PC-9 (cell line): ENCODE measurements around the gene ERCC6L2. TPM values are rescaled to one million over a fixed set of nuclear protein-coding genes. Genes with fewer than 3 reads are reported as not detected.

Source experiments
- BruUV-seq: library from RNA; stranded (reverse); fragments of 400-500 nt; replicated peaks from 2 replicates; lab custom pipeline; 2021; lab: Mats Ljungman, UMichigan
- CTCF ChIA-PET: fragments of 300-600 bp; sonication (Branson Sonifier 250); formaldehyde crosslinking; loops from one replicate; lab custom pipeline; 2022; ENCODE audit warnings: antibody characterized with exemption; lab: Charles Lee
- POLR2A ChIA-PET: fragments of 300-600 bp; sonication (Branson Sonifier 250); formaldehyde crosslinking; loops from one replicate; lab custom pipeline; 2022; ENCODE audit warnings: antibody characterized with exemption; ENCODE audit not compliant: unreplicated experiment; lab: Charles Lee
- DNase-seq, 2 experiments: peaks; one replicate each; pipeline versions ENCODE4 v3.0.0 to v3.0.0-alpha.2; 2015 to 2022; ENCODE audit warnings: mixed read lengths in 1 of 2
- H2AFZ ChIP-seq: fragments of 200-600 bp; sonication (generic); 2 replicates; pipeline ENCODE4 v1.8.1; 2017; ENCODE audit warnings: antibody characterized with exemption
- H3F3A ChIP-seq: fragments of 200-600 bp; sonication (generic); 2 replicates; pipeline ENCODE4 v1.8.1; 2017; ENCODE audit warnings: antibody characterized with exemption, mild to moderate bottlenecking, low read depth; ENCODE audit not compliant: insufficient read depth
- H3K27ac ChIP-seq: fragments of 200-600 bp; sonication (generic); 2 replicates; pipeline ENCODE4 v1.6.1; 2016; ENCODE audit warnings: mixed run types
- H3K27me3 ChIP-seq: fragments of 200-600 bp; sonication (generic); 2 replicates; pipeline ENCODE4 v1.6.1; 2016; ENCODE audit warnings: low read depth, mixed run types; ENCODE audit not compliant: insufficient read depth
- H3K36me3 ChIP-seq: fragments of 200-600 bp; sonication (generic); 2 replicates; pipeline ENCODE4 v1.6.1; 2016; ENCODE audit warnings: low read depth, mixed run types
- H3K4me1 ChIP-seq: fragments of 200-600 bp; sonication (generic); replicated peaks from 2 replicates; pipeline ENCODE4 v1.6.1; 2016; ENCODE audit warnings: mixed run types; ENCODE audit not compliant: insufficient read depth
- H3K4me2 ChIP-seq: fragments of 200-600 bp; sonication (generic); 2 replicates; pipeline ENCODE4 v1.6.1; 2017; ENCODE audit warnings: mixed run types
- H3K4me3 ChIP-seq: fragments of 200-600 bp; sonication (generic); 2 replicates; pipeline ENCODE4 v1.6.1; 2016; ENCODE audit warnings: mixed run types
- H3K79me2 ChIP-seq: fragments of 200-600 bp; sonication (generic); 2 replicates; pipeline ENCODE4 v1.6.1; 2017; ENCODE audit warnings: low read depth, mixed run types
- H3K9me2 ChIP-seq: fragments of 200-600 bp; sonication (generic); 2 replicates; pipeline ENCODE4 v1.8.1; 2017; ENCODE audit warnings: mild to moderate bottlenecking; ENCODE audit not compliant: insufficient read depth
- H3K9me3 ChIP-seq: fragments of 200-600 bp; sonication (generic); 2 replicates; pipeline ENCODE4 v1.8.1; 2016; ENCODE audit warnings: low read depth; ENCODE audit not compliant: insufficient read depth
- H4K20me1 ChIP-seq: fragments of 200-600 bp; sonication (generic); 2 replicates; pipeline ENCODE4 v1.8.1; 2017; ENCODE audit not compliant: insufficient read depth
- CTCF ChIP-seq: fragments of 200-600 bp; sonication (generic); conservative IDR thresholded peaks from 2 replicates; pipeline ENCODE4 v1.6.1; 2017; ENCODE audit warnings: mixed run types, antibody characterized with exemption, mild to moderate bottlenecking, moderate library complexity
- EZH2 ChIP-seq: fragments of 200-600 bp; sonication (generic); IDR thresholded peaks from 2 replicates; pipeline ENCODE4 v1.8.0; 2017; ENCODE audit warnings: antibody characterized with exemption, low read depth
- intact Hi-C: fragments of 100-400 bp; cut with micrococcal nuclease; formaldehyde crosslinking; loops from one replicate; pipeline ENCODE4 v1.10.0; 2022; ENCODE audit not compliant: unreplicated experiment
- total RNA-seq: library from RNA; stranded (reverse); gene quantifications from 2 replicates; pipeline ENCODE4 v1.2.3, GENCODE V29; 2021

ERCC6L2 gene
- total RNA-seq, 1 experiment from 2014 or later: 41.4 TPM

- H3K9me2 ChIP-seq: no peaks in the 10 kb centered on the region; the same call in 1 of the 2 replicates
- H3K4me1 ChIP-seq: no peaks in the 10 kb centered on the region
- CTCF ChIA-PET: no interaction called here
- no peak for TF ChIP-seq CTCF
- no peak for TF ChIP-seq EZH2
- no peaks in the 10 kb centered on the region for H3K79me2 ChIP-seq
- H3K36me3 ChIP-seq: 0 out of 2 replicates have a peak, but pooled peaks cover 5% of the 10 kb centered on the region
- POLR2A ChIA-PET: no interaction called here
- H3K4me3 ChIP-seq: no peak overlapping the region
- no peak overlapping the region for H2AFZ ChIP-seq
- intact Hi-C loops: no loop called here
- DNase-seq: no peak
- no peak overlapping the region for H3K27ac ChIP-seq
- H4K20me1 ChIP-seq: no peaks in the 10 kb centered on the region
- BruUV-seq: no TSS peak
- H3K9me3 ChIP-seq: no peaks in the 10 kb centered on the region
- no peaks in the 10 kb centered on the region for H3K27me3 ChIP-seq
- no peaks in the 10 kb centered on the region for H3F3A ChIP-seq
- H3K4me2 ChIP-seq: no peak overlapping the region
These were observed 133.7 kb downstream of the ERCC6L2 start for GRCh38 chr9:96009223-96009602.

- intact Hi-C loops: no loop called here
- no TSS peak for BruUV-seq
- no peaks in the 10 kb centered on the region for H3K79me2 ChIP-seq
- POLR2A ChIA-PET: no interaction called here
- H3K4me2 ChIP-seq: no peak overlapping the region
- H3K27ac ChIP-seq: no peak overlapping the region
- H3K27me3 ChIP-seq: no peaks in the 10 kb centered on the region
- no peak for TF ChIP-seq CTCF
- no peaks in the 10 kb centered on the region for H3K9me3 ChIP-seq
- no peak overlapping the region for H3K4me3 ChIP-seq
- H3F3A ChIP-seq: no peaks in the 10 kb centered on the region
- H2AFZ ChIP-seq: no peak overlapping the region
- no peaks in the 10 kb centered on the region; the same call in 1 of the 2 replicates for H3K9me2 ChIP-seq
- no peaks in the 10 kb centered on the region for H3K4me1 ChIP-seq
- CTCF ChIA-PET: no interaction called here
- 0 out of 2 replicates have a peak, but pooled peaks cover 5% of the 10 kb centered on the region for H3K36me3 ChIP-seq
- DNase-seq: no peak
- no peaks in the 10 kb centered on the region for H4K20me1 ChIP-seq
These were observed 134.4 kb downstream of the ERCC6L2 start for GRCh38 chr9:96009690-96010472.

- no peak for DNase-seq
- TF ChIP-seq CTCF: no peak
- TF ChIP-seq EZH2: no peak
- CTCF ChIA-PET: no interaction called here
- H3K27me3 ChIP-seq: no peaks in the 10 kb centered on the region
- H3K27ac ChIP-seq: no peak overlapping the region
- no peak overlapping the region for H3K4me2 ChIP-seq
- H3F3A ChIP-seq: no peaks in the 10 kb centered on the region
- no TSS peak for BruUV-seq
- no peaks in the 10 kb centered on the region for H3K9me3 ChIP-seq
- intact Hi-C loops: no loop called here
- no peaks in the 10 kb centered on the region for H3K9me2 ChIP-seq
- 0 out of 2 replicates have a peak, but pooled peaks cover 5% of the 10 kb centered on the region for H3K36me3 ChIP-seq
- no peak overlapping the region for H3K4me3 ChIP-seq
- H3K4me1 ChIP-seq: no peaks in the 10 kb centered on the region
- H2AFZ ChIP-seq: no peak overlapping the region
- no peaks in the 10 kb centered on the region for H3K79me2 ChIP-seq
- H4K20me1 ChIP-seq: no peaks in the 10 kb centered on the region
- POLR2A ChIA-PET: no interaction called here
These were observed 138.6 kb downstream of the ERCC6L2 start for GRCh38 chr9:96014078-96014477.
